ENCODE measurements around the gene ERG.

- TF ChIP-seq, protein P1, sequence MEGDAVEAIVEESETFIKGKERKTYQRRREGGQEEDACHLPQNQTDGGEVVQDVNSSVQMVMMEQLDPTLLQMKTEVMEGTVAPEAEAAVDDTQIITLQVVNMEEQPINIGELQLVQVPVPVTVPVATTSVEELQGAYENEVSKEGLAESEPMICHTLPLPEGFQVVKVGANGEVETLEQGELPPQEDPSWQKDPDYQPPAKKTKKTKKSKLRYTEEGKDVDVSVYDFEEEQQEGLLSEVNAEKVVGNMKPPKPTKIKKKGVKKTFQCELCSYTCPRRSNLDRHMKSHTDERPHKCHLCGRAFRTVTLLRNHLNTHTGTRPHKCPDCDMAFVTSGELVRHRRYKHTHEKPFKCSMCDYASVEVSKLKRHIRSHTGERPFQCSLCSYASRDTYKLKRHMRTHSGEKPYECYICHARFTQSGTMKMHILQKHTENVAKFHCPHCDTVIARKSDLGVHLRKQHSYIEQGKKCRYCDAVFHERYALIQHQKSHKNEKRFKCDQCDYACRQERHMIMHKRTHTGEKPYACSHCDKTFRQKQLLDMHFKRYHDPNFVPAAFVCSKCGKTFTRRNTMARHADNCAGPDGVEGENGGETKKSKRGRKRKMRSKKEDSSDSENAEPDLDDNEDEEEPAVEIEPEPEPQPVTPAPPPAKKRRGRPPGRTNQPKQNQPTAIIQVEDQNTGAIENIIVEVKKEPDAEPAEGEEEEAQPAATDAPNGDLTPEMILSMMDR (IDR thresholded peaks at IDR 0.05): no peak
- TF ChIP-seq EZH2 (IDR thresholded peaks at IDR 0.05): no peak
Measured at GRCh38 chr21:38470755-38471154, 27.5 kb downstream of the ERG start.

Measured in neural progenitor cell (in vitro differentiated cells).